ENCODE data around the gene FAM184B. TPM values are rescaled to one million over a fixed set of nuclear protein-coding genes. Genes with fewer than 3 reads are reported as not detected.
"Not testable (repeated sequence)": the region's sequence is repeated elsewhere in the genome, so short reads cannot be mapped to it uniquely, and the experiment has no call there.

Gene FAM184B
- polyA plus RNA-seq, 1 experiment = 0.01 TPM

DNA sequence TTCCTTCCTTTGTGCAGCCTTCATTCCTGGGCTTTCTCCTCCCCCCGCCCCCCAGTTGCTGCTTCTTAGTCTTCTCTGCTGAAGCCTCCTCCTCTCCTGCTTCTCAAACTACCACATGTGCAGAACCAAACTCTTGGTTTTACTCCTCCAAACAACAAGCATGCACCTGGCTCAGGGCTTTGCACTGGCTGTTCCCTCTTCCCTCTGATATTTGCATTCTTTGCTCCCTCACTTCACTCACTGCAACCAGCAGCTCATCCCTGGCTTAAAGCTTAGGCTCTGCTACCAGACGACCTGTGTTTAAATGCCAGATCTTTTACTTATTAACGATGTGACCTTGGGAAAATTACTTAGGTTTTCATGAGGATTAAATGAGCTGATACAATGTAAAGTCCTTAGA, 115.6 kb downstream of the FAM184B start:
- no peak overlapping the region for H3K4me3 ChIP-seq (ENCODE audit: low read depth, low read length)
- no peak for DNase-seq (ENCODE audit: low read depth)
- no peaks in the 10 kb centered on the region for H3K27me3 ChIP-seq (ENCODE audit: control insufficient read depth, insufficient read depth, low read length)
- TF ChIP-seq, protein P1, sequence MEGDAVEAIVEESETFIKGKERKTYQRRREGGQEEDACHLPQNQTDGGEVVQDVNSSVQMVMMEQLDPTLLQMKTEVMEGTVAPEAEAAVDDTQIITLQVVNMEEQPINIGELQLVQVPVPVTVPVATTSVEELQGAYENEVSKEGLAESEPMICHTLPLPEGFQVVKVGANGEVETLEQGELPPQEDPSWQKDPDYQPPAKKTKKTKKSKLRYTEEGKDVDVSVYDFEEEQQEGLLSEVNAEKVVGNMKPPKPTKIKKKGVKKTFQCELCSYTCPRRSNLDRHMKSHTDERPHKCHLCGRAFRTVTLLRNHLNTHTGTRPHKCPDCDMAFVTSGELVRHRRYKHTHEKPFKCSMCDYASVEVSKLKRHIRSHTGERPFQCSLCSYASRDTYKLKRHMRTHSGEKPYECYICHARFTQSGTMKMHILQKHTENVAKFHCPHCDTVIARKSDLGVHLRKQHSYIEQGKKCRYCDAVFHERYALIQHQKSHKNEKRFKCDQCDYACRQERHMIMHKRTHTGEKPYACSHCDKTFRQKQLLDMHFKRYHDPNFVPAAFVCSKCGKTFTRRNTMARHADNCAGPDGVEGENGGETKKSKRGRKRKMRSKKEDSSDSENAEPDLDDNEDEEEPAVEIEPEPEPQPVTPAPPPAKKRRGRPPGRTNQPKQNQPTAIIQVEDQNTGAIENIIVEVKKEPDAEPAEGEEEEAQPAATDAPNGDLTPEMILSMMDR (IDR thresholded peaks at IDR 0.05; ENCODE audit: insufficient read depth, low read depth, low read length) = no peak
- no peaks in the 10 kb centered on the region for H3K36me3 ChIP-seq (ENCODE audit: control insufficient read depth, insufficient read depth, low read length)
- ChIA-PET CTCF (no interaction called here), POLR2A (no interaction called here)

DNA sequence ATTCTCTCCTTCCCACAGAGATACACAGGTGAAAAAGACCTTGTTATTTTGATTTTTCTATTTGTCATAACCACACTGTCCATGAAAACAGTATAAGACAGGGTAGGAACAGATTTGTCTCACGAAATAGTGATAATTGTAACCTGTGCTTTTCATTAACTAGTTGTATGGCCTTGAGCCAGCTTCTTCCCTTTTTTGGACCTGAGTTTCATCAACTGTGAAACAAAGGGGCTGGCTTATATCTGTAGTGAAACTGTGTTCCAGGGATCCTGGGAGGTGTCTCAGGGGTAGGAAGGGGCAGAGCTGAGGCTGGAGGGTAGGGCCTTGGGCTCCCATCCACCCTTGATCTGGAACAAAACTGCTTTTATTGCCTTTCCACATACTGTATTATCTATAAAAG, 116.1 kb downstream of the FAM184B start:
- ChIA-PET CTCF (no interaction called here), POLR2A (no interaction called here)
- no peaks in the 10 kb centered on the region for H3K36me3 ChIP-seq (ENCODE audit: control insufficient read depth, insufficient read depth, low read length)
- no peaks in the 10 kb centered on the region for H3K27me3 ChIP-seq (ENCODE audit: control insufficient read depth, insufficient read depth, low read length)
- TF ChIP-seq, protein P1 (IDR thresholded peaks at IDR 0.05; ENCODE audit: insufficient read depth, low read depth, low read length) = no peak
- no peak for DNase-seq (ENCODE audit: low read depth)
- H3K4me3 ChIP-seq (ENCODE audit: low read depth, low read length) = no peak overlapping the region

DNA sequence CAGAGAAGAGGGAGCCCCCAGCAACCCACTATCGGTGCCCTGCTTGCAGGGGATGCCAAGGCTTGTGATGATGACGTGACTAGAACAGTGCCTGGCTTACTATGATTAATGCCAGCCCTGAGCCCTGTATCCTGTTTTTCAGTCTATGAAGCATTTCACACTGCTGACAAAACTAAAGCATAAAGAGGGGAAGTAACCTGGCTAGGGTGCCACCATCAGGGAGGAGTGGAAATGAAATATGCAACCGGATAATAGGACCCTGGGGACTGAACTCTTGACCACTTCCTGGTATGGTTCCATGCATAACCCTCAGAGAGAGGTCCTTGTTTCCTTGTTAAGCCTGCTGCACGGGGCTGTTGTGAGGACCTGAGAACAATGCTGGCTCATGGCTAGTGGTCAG, 116.7 kb downstream of the FAM184B start:
- H3K4me3 ChIP-seq (ENCODE audit: low read depth, low read length) = no peak overlapping the region
- CTCF ChIA-PET = interaction anchor here (0.9 kb wide), 1 partner anchor 12 kb away, joined by 4 read pairs; no protein-coding TSS in a partner anchor
- H3K27me3 ChIP-seq (ENCODE audit: control insufficient read depth, insufficient read depth, low read length) = no peaks in the 10 kb centered on the region
- TF ChIP-seq, protein P1 (IDR thresholded peaks at IDR 0.05; ENCODE audit: insufficient read depth, low read depth, low read length) = no peak
- POLR2A ChIA-PET = no interaction called here
- DNase-seq (ENCODE audit: low read depth) = no peak
- H3K36me3 ChIP-seq (ENCODE audit: control insufficient read depth, insufficient read depth, low read length) = no peaks in the 10 kb centered on the region

DNA sequence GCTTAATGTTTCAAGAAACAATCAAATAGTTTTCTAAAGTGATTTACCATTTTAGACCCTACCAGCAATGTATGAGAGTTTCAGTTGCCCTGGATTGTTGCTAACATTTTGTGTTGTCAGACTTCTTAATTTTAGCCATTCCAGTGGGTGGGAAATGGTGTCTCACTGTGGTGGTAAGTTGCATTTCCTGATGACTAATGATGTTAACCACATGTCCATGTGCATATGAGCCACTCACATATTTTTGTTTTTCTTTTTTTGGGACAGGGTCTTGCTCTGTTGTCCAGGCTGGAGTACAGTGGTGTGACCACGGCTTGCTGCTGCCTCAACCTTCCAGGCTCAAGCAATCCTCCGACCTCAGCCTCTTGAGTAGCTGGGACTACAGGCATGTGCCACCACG, 118.7 kb downstream of the FAM184B start:
- DNase-seq (ENCODE audit: low read depth) = peak; percentile 1
- TF ChIP-seq, protein P1 (IDR thresholded peaks at IDR 0.05; ENCODE audit: insufficient read depth, low read depth, low read length) = no peak
- Histone ChIP-seq H3K27me3 (ENCODE audit: control insufficient read depth, insufficient read depth, low read length) (no peaks in the 10 kb centered on the region), H3K36me3 (ENCODE audit: control insufficient read depth, insufficient read depth, low read length) (no peaks in the 10 kb centered on the region), H3K4me3 (ENCODE audit: low read depth, low read length) (no peak overlapping the region)
- CTCF ChIA-PET = no interaction called here
- POLR2A ChIA-PET = no interaction called here

DNA sequence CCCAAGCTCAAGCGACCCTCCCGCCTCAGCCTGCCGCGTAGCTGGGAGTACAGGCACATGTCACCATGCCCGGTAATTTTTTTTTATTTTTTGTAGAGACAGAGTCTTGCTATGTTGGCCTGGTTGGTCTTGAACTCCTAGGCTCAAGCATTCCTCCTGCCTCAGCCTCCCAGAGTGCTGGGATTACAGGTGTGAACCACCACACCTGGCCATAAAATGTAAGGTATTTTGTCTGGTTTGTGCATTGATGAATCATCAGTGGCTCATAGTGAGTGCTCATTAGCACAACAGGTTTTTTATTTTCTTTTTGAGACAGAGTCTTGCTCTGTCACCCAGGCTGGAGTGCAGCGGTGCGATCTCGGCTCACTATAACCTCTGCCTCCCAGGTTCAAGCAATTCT, 122.2 kb downstream of the FAM184B start:
- DNase-seq (ENCODE audit: low read depth); POLR2A ChIA-PET; H3K36me3 ChIP-seq (ENCODE audit: control insufficient read depth, insufficient read depth, low read length); CTCF ChIA-PET; H3K27me3 ChIP-seq (ENCODE audit: control insufficient read depth, insufficient read depth, low read length); H3K4me3 ChIP-seq (ENCODE audit: low read depth, low read length): not testable (repeated sequence)

DNA sequence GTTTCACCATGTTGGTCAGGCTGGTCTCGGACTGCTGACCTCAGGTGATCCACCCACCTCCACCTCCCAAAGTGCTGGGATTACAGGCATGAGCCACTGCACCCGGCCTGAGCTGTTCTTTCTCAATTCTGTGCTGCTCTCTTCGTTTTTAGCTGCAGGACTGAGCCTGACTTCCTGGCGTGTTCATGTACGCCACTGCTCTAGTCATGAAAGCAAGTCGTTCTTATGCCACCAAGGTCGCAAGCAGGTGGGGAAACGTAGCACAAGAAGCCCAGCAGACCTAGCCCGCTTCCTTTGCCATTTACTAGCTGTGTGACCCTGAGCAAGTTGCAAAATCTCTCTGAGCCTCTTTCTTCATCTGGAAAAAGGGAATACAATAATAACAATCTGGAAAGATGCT, 123.6 kb downstream of the FAM184B start:
- CTCF ChIA-PET = no interaction called here
- no peaks in the 10 kb centered on the region for H3K27me3 ChIP-seq (ENCODE audit: control insufficient read depth, insufficient read depth, low read length)
- POLR2A ChIA-PET = no interaction called here
- DNase-seq (ENCODE audit: low read depth) = no peak
- no peaks in the 10 kb centered on the region for H3K36me3 ChIP-seq (ENCODE audit: control insufficient read depth, insufficient read depth, low read length)
- TF ChIP-seq, protein P1 (IDR thresholded peaks at IDR 0.05; ENCODE audit: insufficient read depth, low read depth, low read length) = no peak
- no peak overlapping the region for H3K4me3 ChIP-seq (ENCODE audit: low read depth, low read length)

Data from BJ (cell line).